GM19372 (cell line): ENCODE measurements around the gene CELSR3.

Experiments
- ATAC-seq: cut with Tn5 transposase; IDR thresholded peaks from one replicate; pipeline ENCODE4 v1.9.1; 2021; ENCODE audit warnings: mild to moderate bottlenecking, low read depth, moderate library complexity; ENCODE audit not compliant: unreplicated experiment

CELSR3 gene

GRCh38 chr3:48588230-48588629 lies 74.5 kb downstream of the CELSR3 start:
- ATAC-seq = no peak

GRCh38 chr3:48587686-48588085 lies 75.0 kb downstream of the CELSR3 start:
- no peak for ATAC-seq
